ENCODE data around the gene SRD5A2.

SRD5A2 gene
- total RNA-seq, result 0 to 0.07 reads per million in 2 donors

DNA sequence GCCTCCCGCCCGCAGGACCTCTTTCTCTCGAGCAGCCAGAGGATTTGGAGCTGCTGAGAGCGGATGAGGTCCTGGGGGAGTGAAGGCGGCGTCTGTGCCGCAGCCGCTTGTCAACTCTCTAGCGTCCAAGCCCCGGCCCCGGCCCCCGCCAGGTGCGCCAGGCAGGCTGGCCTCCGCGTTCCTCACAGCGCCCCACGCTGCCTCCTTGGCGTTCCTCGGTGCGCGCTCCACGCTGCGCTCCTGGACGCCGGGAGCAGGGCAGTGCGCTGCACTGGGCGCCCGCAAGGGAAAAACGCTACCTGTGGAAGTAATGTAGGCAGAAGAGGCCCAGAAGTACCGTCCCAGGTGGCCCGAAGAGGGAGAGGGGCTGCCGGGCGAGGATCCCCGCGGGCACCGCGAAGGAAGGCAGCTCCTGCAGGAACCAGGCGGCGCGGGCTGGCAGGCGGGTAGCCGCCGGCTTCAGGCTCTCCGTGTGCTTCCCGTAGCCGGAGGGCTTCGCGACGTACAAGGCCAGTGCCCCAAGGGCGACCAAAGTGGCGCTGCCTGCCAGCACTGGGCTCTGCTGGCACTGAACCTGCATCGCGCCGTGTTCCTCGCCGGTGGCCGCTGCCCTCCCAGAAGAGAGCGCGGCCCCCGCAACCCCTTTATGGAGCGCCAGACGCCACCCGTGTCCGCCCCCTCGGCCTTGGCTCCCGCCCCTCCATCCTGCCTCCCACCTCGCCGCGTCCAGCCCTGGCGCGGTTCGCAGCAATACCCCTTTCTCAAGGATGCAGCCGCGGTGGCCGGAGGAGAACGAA is at the start of gene SRD5A2:
SRD5A2 (minus strand) TSS at position 618 of the 797 bp plus-strand sequence; CDS start at position 580, 38 bp downstream.
- DNase-seq, result no peak

GRCh38 chr2:31606509-31606908 is 25.8 kb upstream of the SRD5A2 start:
- no peak for DNase-seq

DNA sequence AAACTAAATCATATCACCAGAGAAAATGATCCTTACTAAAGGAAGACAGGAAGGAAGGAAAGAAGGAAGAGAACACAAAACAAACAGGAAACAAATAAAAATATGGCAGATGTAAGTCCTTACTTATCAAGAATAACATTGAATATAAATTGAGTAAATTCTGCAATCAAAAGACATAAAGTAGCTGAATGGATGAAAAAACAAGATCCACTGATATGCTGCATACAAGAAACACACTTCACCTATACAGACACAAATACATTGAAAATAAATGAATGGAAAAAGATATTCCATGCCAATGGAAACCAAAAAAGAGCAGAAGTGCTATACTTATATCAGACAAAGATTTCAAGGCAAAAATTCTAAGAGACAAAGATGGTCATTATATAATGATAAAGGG is 18.0 kb upstream of the SRD5A2 start:
- DNase-seq, result no peak

DNA sequence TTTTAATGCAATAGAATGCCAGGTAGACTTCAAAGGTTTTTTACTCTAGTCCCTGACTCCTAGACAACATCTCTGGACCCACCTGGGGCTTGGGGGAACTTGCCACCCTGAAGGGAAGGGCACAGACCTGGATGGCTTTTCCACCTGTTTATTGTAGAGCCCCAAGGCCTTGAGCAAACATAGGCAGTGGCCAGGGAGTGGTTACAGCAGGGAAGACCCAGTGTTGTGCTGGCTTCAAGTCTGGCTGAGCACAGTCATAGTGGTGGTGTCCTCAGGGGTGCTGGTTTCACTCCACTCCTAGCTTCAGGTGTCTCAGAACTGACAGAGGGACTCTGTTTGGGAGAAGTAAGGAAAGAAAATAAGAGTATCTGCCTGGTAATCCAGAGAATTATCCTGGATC is 5.5 kb upstream of the SRD5A2 start:
- DNase-seq, result no peak

DNA sequence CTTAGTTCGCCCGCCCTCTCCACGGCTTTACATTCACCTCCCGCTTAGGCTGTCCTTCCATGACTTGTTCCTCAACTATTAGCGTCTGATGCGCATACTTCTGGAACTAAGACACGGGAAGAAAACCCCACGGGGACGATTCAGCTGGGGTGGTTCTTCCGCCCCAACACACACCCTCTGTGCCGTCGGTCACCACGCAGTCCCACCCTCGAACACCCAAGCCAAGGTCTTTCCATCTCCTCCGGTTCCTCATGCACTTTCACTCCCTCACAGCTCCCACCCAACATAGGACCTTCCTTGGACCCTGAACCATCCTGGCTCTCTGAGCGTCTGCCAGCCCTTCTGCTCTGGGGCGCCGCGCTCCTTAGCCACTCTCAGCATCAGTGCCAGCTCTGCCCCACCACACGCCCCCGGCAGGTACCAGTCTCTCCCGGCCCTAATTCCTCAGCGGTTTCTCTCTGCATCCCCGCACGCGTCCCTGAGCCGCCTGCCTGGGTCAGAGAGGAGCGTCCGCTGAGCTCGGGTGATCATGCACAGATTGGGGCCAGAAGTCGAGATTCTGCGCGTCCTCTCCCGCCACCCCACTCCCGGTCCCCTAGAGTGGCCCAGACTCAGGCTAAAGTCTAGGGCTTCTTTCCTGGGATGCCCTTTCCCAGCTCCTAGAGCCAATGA is 522 bp upstream of the SRD5A2 start:
- no peak for DNase-seq

DNA sequence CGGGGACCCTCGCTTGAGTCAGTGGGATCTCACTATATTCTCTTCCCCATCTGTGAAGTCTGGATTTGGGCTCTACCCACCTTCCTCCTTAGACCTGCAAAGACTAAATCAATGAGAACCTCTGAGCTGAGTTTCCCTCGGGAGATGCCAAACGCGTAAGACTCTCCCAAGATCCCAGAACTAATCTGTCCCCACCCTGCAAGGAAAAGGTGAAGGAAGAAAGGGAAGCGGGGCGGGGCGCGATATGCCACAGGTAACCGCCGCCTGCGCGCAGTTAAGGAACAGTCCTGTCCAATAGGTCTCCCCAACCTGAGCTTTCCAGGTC is 780 bp downstream of the SRD5A2 start:
- DNase-seq, result no peak

DNA sequence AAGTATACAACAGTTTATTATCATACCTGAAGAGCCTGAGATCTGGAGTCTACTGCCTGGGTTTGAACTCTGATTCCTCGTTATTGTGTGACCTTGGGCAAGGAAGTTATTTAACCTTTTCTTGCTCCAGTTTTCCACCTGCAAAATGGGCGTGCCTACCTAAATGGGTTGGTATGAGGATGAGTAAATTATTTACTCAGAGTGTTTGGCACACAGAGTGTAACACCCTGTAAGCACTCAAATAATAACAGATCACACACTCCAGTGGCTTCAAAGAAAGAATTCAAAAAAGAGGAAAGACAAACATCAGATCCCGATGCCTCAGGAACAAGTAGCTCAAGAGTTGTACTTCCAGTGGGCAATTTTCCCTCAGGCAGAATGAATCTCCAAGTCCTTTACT is 2.4 kb downstream of the SRD5A2 start:
- DNase-seq, result no peak

- DNase-seq, result no peak
Observed at GRCh38 chr2:31577143-31577542, 3.6 kb downstream of the SRD5A2 start.

GRCh38 chr2:31568585-31569201 is 12.0 kb downstream of the SRD5A2 start:
- DNase-seq, result no peak

DNA sequence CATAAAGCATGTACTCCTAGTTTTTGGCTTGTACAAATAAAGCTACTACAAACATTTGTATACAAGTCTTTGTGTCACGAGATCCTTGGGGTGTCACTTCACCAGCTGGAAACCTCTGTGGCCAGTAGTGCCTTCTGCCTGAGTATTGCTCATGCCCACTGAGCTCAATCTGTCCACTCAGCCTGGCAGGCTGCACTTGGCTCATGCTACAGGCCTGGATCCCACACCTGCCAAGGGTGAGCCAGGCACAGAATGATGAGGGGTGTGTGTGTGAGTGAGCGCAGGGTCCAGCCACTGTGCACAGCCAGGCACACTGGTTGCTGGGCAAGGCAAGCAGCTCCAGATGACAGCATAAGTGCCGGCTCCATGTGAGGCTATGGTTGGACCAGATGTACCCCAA is 13.1 kb downstream of the SRD5A2 start:
- DNase-seq, result no peak

GRCh38 chr2:31563273-31563839 is 17.4 kb downstream of the SRD5A2 start:
- no peak for DNase-seq

DNA sequence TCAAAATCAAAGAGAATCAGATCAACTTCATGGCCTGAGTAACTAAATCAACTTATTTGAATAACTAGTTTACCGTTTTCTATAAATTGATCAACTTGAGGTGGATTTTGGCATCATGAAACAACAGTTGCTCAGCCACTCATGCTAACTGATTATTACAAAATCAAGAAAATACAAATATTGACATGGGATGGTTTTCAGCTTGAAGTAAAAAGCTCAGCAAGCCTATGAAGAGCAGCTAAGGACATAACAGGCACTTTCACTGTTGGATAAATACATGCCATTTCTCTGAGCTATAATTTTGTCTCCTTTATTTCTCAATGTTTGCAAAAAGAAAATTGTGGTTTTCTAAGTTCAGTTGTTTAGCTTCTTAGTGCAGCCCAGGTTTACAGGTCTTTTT is 18.9 kb downstream of the SRD5A2 start:
- DNase-seq, result no peak

DNA sequence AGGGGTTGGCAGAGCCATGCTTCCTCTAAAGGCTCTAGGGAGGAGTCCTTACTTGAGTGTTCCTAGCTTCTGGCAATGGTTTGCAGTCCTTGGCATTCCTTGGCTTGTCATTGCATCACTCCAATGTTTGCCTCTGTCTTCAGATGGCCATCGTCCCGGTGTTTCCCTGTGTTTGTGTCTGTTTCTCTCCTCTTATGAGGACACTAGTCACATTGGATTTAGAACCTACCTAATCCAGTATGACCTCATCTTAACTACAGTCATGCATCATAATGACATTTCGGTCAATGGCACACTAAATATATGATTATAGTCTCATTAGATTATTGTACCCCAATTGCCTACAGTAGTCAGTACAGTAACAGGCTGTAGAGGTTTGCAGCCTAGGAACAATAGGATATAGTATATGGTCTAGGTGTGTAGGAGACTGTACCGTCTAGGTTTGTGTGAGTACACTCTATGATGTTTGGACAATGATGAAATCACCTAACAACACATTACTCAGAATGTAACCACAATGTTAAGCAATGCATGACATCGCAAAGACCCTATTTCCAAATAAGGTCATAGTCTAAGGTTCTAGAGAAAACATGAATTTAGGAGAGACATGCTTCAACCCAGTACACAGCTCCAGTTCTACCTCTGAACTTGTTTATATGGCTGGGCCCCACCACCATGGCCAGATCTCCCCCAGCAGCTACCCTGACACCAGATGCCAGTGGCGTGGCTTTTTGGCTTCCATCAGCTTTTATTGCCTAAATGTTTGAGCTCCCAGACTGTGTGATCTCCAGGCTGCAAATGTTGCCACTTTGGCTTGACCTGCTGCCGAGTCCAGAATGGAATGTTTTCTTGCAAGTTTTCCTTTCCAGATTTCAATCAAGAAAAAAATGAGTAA is 22.1 kb downstream of the SRD5A2 start:
- no peak for DNase-seq

GRCh38 chr2:31556940-31557339 is 23.8 kb downstream of the SRD5A2 start:
- DNase-seq, result no peak

- no peak for DNase-seq
Observed at GRCh38 chr2:31555967-31556706, 24.6 kb downstream of the SRD5A2 start.

- no peak for DNase-seq
Observed at GRCh38 chr2:31553362-31553761, 27.4 kb downstream of the SRD5A2 start.

- DNase-seq, result no peak
Observed at GRCh38 chr2:31547485-31547884, 33.3 kb downstream of the SRD5A2 start.

DNA sequence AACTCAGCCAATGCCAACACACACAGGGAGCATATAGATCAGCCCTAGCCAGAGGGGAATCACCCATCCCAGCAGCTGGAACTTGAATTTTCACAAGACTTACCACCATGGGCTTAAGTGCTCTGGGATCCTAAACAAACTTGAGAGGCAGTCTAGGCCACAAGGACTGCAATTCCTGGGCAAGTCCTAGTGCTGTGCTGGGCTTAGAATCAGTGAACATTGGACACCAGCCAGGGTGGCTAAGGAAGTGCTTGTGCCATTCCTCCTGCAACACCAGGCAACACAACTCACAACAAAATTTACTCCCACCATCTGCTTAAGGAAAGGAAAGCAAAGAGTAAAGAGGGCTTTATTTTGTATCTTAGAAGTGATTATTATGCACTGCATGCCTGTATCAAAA is 38.9 kb downstream of the SRD5A2 start:
- no peak for DNase-seq

DNA sequence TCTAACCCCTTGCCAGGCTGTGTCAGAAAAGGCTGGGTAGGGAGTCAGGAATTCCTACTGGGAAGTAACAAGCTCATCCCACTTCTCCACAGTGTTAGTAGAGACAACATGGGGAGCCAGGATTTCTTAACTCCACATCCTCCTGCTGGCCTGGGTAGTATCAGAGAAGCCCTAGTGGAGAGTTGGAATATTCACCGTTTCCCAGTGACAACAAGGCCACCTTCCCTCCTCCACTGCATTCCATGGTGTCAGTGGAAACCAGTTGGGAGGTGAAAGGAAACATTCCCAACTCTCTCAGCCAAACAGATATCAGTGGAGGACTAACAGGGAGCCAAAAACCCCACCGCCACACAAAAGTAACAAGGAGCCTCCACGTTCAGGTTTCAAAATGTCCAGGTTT is 41.2 kb downstream of the SRD5A2 start:
- DNase-seq, result no peak

DNA sequence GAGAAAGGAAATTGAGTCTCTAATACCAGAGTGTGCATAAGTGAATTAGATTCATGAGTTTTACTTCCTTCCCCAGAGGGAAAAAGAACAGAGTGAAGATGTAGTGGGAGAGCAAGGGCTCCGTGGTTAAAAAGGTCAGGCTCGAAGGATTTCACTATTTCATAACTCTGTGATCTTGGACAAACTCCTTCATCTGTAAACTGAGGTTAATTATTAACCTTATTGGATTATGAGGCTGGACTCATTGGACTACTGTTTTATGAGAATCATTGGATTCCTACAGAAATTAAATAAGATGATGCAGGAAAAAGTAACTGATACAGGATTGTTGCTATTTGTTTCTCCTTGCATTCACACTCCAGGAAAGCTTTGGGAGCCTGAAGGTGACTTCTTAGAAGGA is 45.0 kb downstream of the SRD5A2 start:
- no peak for DNase-seq

DNA sequence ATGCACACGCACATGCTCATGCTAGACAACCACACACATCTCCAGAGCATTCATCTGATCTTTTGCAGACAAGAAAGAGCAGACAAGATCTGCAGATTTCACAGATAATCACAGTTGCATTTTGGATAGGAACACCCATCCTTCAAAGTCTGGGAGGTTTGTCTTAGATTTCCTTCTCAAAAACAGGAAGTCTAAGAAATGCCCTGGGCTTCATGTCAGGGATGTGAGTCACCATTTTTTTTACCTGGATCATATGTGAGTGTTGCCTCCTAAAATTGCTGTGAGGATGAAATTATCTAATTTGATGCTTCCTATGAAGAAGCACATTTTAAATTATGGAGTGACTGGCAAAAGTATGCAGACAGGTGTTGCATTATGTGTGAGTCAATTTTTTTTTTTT is 46.1 kb downstream of the SRD5A2 start:
- no peak for DNase-seq

DNA sequence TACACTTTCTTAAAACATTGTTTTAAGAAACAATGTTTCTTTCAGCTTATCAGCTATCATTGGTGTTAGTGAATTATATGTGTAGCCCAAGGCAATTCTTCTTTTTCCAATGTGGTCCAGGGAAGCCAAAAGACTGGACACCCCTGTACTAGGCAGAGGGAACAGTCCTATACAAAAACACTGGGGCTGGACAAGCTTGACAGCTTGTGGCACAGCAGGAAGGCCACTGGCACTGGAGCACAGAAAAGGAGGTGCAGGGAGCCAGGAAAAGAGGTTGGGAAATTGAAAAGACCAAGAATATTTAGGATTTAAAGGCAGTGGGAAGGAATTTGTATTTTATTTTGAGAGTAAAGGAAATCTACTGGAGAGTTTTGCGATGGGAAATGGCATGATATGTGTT is 47.7 kb downstream of the SRD5A2 start:
- no peak for DNase-seq
